Loucy (cell line): ENCODE results near the gene KCNQ2.
"Not testable (repeated sequence)": the region's sequence is repeated elsewhere in the genome, so short reads cannot be mapped to it uniquely, and the experiment has no call there.

Source experiments
- H2AFZ ChIP-seq: fragments of 200-600 bp; sonication (generic); 2 replicates; pipeline ENCODE4 v1.6.0; 2016; ENCODE audit warnings: antibody characterized with exemption, mild to moderate bottlenecking, low read length, moderate library complexity
- H3F3A ChIP-seq: fragments of 200-600 bp; 2 replicates; pipeline ENCODE4 v1.6.0; 2016; ENCODE audit warnings: antibody characterized with exemption, low read depth, mild to moderate bottlenecking
- H3K27me3 ChIP-seq: fragments of 200-600 bp; sonication (generic); 2 replicates; pipeline ENCODE4 v1.6.1; 2014; ENCODE audit warnings: low read length, mild to moderate bottlenecking; ENCODE audit not compliant: insufficient read depth, poor library complexity, severe bottlenecking
- H3K36me3 ChIP-seq: fragments of 200-600 bp; sonication (generic); 2 replicates; pipeline ENCODE4 v1.6.1; 2016; ENCODE audit warnings: low read length; ENCODE audit not compliant: insufficient read depth
- H3K4me1 ChIP-seq: fragments of 200-600 bp; sonication (generic); 2 replicates; pipeline ENCODE4 v1.5.1; 2014; ENCODE audit warnings: low read length, mild to moderate bottlenecking; ENCODE audit not compliant: insufficient read depth, poor library complexity, severe bottlenecking
- H3K4me2 ChIP-seq: fragments of 200-600 bp; sonication (generic); 2 replicates; pipeline ENCODE4 v1.6.0; 2014; ENCODE audit warnings: antibody characterized with exemption, low read length, low read depth, mild to moderate bottlenecking; ENCODE audit not compliant: poor library complexity, severe bottlenecking
- H3K4me3 ChIP-seq: fragments of 200-600 bp; sonication (generic); 2 replicates; pipeline ENCODE4 v1.5.1; 2014; ENCODE audit warnings: low read length, mild to moderate bottlenecking, mixed read lengths; ENCODE audit not compliant: poor library complexity, severe bottlenecking
- H3K79me2 ChIP-seq: fragments of 200-600 bp; sonication (generic); 2 replicates; pipeline ENCODE4 v1.6.1; 2014; ENCODE audit warnings: low read length; ENCODE audit not compliant: insufficient read depth
- H3K9ac ChIP-seq: fragments of 200-600 bp; sonication (generic); 2 replicates; pipeline ENCODE4 v1.6.0; 2014; ENCODE audit warnings: mild to moderate bottlenecking, low read depth, low read length, moderate library complexity; ENCODE audit not compliant: poor library complexity, severe bottlenecking
- H3K9me2 ChIP-seq: fragments of 200-600 bp; sonication (generic); replicated peaks from 2 replicates; pipeline ENCODE4 v1.6.1; 2016; ENCODE audit warnings: low read depth, low read length, mixed read lengths
- H3K9me3 ChIP-seq: fragments of 200-600 bp; sonication (generic); 2 replicates; pipeline ENCODE4 v1.6.1; 2014; ENCODE audit warnings: mild to moderate bottlenecking, antibody characterized with exemption, low read length, low read depth; ENCODE audit not compliant: insufficient read depth
- H4K20me1 ChIP-seq: fragments of 200-600 bp; sonication (generic); 2 replicates; pipeline ENCODE4 v1.6.0; 2014; ENCODE audit warnings: antibody characterized with exemption, low read length, mild to moderate bottlenecking; ENCODE audit not compliant: insufficient read depth, poor library complexity, severe bottlenecking
- EZH2phosphoT487 ChIP-seq: fragments of 200-600 bp; IDR thresholded peaks from 2 replicates; pipeline ENCODE4 v1.6.1; 2018; ENCODE audit warnings: antibody characterized with exemption, mild to moderate bottlenecking, moderate library complexity, borderline replicate concordance
- TF ChIP-seq, protein P1 (sequence below): fragments of 200-600 bp; sonication (generic); conservative IDR thresholded peaks from 2 replicates; pipeline ENCODE4 v1.5.1; 2014; ENCODE audit warnings: mild to moderate bottlenecking, antibody characterized with exemption, low read length

The KCNQ2 gene

GRCh38 chr20:63380346-63380870, 92.0 kb downstream of the KCNQ2 start:
- no peak overlapping the region for H2AFZ ChIP-seq
- H3K36me3 ChIP-seq = no peaks in the 10 kb centered on the region
- H3K9me3 ChIP-seq = no peaks in the 10 kb centered on the region
- H3K4me3 ChIP-seq = no peak overlapping the region
- H4K20me1 ChIP-seq = no peaks in the 10 kb centered on the region
- H3F3A ChIP-seq = no peaks in the 10 kb centered on the region
- no peaks in the 10 kb centered on the region for H3K4me1 ChIP-seq
- TF ChIP-seq, protein P1, sequence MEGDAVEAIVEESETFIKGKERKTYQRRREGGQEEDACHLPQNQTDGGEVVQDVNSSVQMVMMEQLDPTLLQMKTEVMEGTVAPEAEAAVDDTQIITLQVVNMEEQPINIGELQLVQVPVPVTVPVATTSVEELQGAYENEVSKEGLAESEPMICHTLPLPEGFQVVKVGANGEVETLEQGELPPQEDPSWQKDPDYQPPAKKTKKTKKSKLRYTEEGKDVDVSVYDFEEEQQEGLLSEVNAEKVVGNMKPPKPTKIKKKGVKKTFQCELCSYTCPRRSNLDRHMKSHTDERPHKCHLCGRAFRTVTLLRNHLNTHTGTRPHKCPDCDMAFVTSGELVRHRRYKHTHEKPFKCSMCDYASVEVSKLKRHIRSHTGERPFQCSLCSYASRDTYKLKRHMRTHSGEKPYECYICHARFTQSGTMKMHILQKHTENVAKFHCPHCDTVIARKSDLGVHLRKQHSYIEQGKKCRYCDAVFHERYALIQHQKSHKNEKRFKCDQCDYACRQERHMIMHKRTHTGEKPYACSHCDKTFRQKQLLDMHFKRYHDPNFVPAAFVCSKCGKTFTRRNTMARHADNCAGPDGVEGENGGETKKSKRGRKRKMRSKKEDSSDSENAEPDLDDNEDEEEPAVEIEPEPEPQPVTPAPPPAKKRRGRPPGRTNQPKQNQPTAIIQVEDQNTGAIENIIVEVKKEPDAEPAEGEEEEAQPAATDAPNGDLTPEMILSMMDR = no peak
- TF ChIP-seq EZH2phosphoT487 = no peak
- no peaks in the 10 kb centered on the region for H3K9me2 ChIP-seq
- no peaks in the 10 kb centered on the region for H3K79me2 ChIP-seq
- no peak overlapping the region for H3K4me2 ChIP-seq
- no peak overlapping the region for H3K9ac ChIP-seq
- H3K27me3 ChIP-seq = no peaks in the 10 kb centered on the region

DNA sequence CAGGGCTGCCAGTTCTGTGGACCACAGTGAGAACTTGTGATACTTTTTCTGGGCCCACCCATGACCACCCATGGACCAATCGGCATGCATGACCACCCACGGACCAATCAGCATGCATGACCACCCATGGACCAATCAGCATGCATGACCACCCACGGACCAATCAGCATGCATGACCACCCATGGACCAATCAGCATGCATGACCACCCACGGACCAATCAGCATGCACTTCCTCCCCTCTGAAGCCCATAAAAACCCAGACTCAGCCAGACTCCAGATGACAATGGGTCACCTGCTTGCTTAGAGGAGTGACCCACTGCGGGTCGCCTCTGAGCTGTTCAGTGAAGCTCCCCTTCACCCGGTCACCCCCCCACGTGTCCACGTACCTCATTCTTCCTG, 92.6 kb downstream of the KCNQ2 start:
- not testable (repeated sequence) for H3K4me1 ChIP-seq, H3K9ac ChIP-seq, H3K9me3 ChIP-seq, H3K79me2 ChIP-seq, H3F3A ChIP-seq, H4K20me1 ChIP-seq, H3K4me3 ChIP-seq, H3K9me2 ChIP-seq, H3K27me3 ChIP-seq, H3K36me3 ChIP-seq, H3K4me2 ChIP-seq, H2AFZ ChIP-seq

- Histone ChIP-seq H3K79me2 (no peaks in the 10 kb centered on the region), H3K9ac (no peak overlapping the region), H3K4me1 (no peaks in the 10 kb centered on the region), H3K9me2 (no peaks in the 10 kb centered on the region), H4K20me1 (no peaks in the 10 kb centered on the region), H3K36me3 (no peaks in the 10 kb centered on the region), H3K4me2 (no peak overlapping the region), H3K9me3 (no peaks in the 10 kb centered on the region), H3K4me3 (no peak overlapping the region), H2AFZ (no peak overlapping the region), H3K27me3 (no peaks in the 10 kb centered on the region), H3F3A (no peaks in the 10 kb centered on the region)
- no peak for TF ChIP-seq EZH2phosphoT487
- TF ChIP-seq, protein P1 = no peak
Observed at GRCh38 chr20:63379296-63379695, 93.2 kb downstream of the KCNQ2 start.

GRCh38 chr20:63378626-63379025, 93.8 kb downstream of the KCNQ2 start:
- no peak overlapping the region for H3K9ac ChIP-seq
- H3K36me3 ChIP-seq = no peaks in the 10 kb centered on the region
- H3K4me3 ChIP-seq = no peak overlapping the region
- TF ChIP-seq, protein P1 = no peak
- TF ChIP-seq EZH2phosphoT487 = no peak
- H3K4me2 ChIP-seq = no peak overlapping the region
- no peaks in the 10 kb centered on the region for H3K9me2 ChIP-seq
- no peaks in the 10 kb centered on the region for H3F3A ChIP-seq
- no peaks in the 10 kb centered on the region for H3K27me3 ChIP-seq
- H3K9me3 ChIP-seq = no peaks in the 10 kb centered on the region
- H4K20me1 ChIP-seq = no peaks in the 10 kb centered on the region
- no peaks in the 10 kb centered on the region for H3K4me1 ChIP-seq
- no peak overlapping the region for H2AFZ ChIP-seq
- no peaks in the 10 kb centered on the region for H3K79me2 ChIP-seq
